ENCODE results near the gene PALS1.
"Not testable (repeated sequence)": the region's sequence is repeated elsewhere in the genome, so short reads cannot be mapped to it uniquely, and the experiment has no call there.

The PALS1 gene

DNA sequence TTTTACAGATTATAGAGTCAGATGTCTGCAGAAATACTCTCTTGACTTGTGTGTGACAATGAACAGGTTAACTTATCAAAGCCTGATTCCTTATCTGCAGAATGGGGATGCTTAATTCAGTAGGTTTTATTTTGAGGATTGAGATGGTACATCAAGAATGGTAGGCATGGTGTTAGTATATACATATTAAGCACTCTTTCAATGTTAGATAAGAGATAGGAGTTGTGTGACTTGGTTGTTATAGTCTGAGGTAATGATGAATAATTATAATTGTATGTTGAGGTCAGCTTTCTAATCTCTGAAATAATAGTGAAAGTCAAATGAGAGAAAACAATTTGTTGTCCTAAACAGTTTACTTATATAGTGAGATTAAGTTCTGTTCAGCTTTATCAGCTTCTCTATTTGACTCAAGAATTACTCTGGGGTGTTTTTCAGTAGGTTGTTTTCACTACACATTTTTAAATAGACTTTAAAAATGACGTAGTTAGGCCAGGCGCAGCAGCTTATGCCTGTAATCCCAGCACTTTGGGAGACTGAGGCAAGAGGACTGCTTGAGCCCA lies 11.9 kb downstream of the PALS1 start:
- DNase-seq (ENCODE audit: low read depth in 2 of 2, low spot score in 1 of 2): no peak

GRCh38 chr14:67257906-67258305 lies 16.7 kb downstream of the PALS1 start:
- no peak for DNase-seq (ENCODE audit: low read depth in 2 of 2, low spot score in 1 of 2)

GRCh38 chr14:67260965-67261364 lies 19.7 kb downstream of the PALS1 start:
- DNase-seq (ENCODE audit: low read depth in 2 of 2, low spot score in 1 of 2): no peak

DNA sequence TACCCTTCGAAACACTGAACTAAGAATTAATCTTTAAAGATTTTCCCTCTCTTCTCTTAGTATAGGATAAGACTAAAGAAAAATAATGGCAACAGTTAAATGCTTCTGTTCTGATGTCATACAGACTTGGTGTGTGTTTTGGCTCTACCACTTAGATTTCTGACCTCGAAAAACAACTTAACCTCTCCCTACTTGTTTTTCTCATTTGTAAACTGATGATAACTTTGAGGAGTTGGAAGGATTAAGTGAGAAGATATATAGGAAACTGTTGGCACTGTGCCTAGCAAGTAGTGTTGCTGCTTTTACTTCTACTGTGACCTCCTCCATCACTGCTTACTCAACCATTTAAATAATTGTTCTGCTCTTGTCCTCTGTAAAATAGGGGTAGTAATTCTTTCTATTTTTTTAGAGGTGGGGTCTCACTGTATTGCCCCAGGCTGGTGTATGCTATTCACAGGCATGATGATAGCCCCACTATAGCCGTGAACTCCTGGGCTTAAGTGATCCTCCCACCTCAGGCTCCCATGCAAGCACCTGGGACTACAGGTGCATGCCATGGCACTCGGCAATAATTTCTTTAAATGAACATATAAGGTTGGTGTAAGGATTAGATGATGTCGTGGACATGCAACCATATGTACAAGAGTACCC lies 22.4 kb downstream of the PALS1 start:
- no peak for DNase-seq (ENCODE audit: low read depth in 2 of 2, low spot score in 1 of 2)

GRCh38 chr14:67265131-67265530 lies 23.9 kb downstream of the PALS1 start:
- no peak for DNase-seq (ENCODE audit: low read depth in 2 of 2, low spot score in 1 of 2)

GRCh38 chr14:67267576-67268328 lies 26.5 kb downstream of the PALS1 start:
- DNase-seq (ENCODE audit: low read depth in 2 of 2, low spot score in 1 of 2): no peak

GRCh38 chr14:67268426-67269150 lies 27.4 kb downstream of the PALS1 start:
- no peak for DNase-seq (ENCODE audit: low read depth in 2 of 2, low spot score in 1 of 2)

GRCh38 chr14:67269298-67270060 lies 28.2 kb downstream of the PALS1 start:
- no peak for DNase-seq (ENCODE audit: low read depth in 2 of 2, low spot score in 1 of 2)

- no peak for DNase-seq (ENCODE audit: low read depth in 2 of 2, low spot score in 1 of 2)
Observed at GRCh38 chr14:67270145-67270753, 29.0 kb downstream of the PALS1 start.

DNA sequence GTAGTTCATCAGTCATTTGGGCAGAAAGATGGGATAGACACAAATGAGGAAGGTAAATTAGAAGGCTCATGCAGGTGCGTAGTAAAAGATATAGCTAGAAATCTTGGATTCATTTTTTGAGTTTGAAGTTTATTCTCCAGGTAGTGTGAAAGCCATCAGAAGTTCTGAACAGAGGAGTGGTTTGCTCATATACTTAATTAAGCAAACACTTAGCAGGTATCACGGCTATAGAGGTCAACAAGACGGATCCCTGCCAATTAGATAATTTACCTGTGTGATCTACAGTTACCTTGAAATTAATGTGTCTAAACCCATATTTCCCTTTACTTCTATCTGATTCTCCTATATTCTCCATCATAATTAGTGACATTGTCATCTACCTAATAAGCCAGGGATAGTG lies 29.7 kb downstream of the PALS1 start:
- DNase-seq (ENCODE audit: low read depth in 2 of 2, low spot score in 1 of 2): no peak

DNA sequence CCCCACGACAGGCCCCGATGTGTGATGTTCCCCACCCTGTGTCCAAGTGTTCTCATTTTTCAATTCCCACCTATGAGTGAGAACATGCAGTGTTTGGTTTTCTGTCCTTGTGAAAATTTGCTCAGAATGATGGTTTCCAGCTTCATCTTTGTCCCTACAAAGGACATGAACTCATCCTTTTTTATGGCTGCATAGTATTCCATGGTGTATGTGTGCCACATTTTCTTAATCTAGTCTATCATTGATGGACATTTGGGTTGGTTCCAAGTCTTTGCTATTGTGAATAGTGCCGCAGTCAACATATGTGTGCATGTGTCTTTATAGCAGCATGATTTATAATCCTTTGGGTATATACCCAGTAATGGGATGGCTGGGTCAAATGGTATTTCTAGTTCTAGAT lies 32.0 kb downstream of the PALS1 start:
- DNase-seq (ENCODE audit: low read depth in 2 of 2, low spot score in 1 of 2): not testable (repeated sequence)

DNA sequence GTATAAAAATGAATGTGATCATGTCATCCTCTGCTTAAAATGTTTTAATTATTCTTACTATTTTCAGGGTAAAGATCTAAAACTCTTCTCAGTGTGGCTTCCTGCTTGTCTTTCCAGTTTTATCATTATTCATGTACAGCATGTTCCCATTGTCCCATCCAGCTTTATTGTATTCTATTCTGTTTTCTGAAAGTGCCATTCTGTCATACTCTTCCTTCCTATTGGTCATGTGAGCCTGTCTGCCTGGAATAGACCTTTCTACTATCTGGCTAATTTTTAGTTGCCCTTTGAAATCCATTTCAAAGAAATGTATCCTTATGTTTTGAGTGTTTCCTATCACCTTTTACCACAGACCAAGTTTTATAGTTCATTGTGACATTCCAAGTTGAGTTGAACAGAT lies 34.9 kb downstream of the PALS1 start:
- DNase-seq (ENCODE audit: low read depth in 2 of 2, low spot score in 1 of 2): no peak

DNA sequence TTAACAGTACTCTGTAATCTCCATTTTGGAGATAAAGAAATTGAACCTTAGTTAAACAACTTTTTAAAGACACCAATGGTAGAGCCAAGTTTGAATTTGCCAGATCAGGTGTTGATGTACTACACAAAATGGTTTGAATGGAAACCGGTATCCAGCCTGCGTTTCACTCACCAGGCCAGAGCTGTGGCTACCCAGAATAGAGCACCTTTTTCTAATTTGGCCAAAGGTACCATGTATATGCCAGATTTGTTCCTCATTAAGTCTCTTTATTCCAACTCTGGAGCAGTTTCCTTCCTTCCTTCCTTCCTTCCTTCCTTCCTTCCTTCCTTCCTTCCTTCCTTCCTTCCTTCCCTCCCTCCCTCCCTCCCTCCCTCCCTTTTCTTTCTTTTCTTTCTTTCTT lies 39.3 kb downstream of the PALS1 start:
- no peak for DNase-seq (ENCODE audit: low read depth in 2 of 2, low spot score in 1 of 2)

- no peak for DNase-seq (ENCODE audit: low read depth in 2 of 2, low spot score in 1 of 2)
Observed at GRCh38 chr14:67285876-67286452, 44.7 kb downstream of the PALS1 start.

Data from stimulated activated CD8-positive, alpha-beta memory T cell treated with anti-CD3 and anti-CD28 coated beads, Interleukin-4, amount 100 ng/mL, for 4 hours (primary cell).